ENCODE measurements around the gene CTIF. TPM values are rescaled to one million over a fixed set of nuclear protein-coding genes. Genes with fewer than 3 reads are reported as not detected.

Gene CTIF
- polyA plus RNA-seq, 1 donor from 2014 or later: 50.2 TPM

DNA sequence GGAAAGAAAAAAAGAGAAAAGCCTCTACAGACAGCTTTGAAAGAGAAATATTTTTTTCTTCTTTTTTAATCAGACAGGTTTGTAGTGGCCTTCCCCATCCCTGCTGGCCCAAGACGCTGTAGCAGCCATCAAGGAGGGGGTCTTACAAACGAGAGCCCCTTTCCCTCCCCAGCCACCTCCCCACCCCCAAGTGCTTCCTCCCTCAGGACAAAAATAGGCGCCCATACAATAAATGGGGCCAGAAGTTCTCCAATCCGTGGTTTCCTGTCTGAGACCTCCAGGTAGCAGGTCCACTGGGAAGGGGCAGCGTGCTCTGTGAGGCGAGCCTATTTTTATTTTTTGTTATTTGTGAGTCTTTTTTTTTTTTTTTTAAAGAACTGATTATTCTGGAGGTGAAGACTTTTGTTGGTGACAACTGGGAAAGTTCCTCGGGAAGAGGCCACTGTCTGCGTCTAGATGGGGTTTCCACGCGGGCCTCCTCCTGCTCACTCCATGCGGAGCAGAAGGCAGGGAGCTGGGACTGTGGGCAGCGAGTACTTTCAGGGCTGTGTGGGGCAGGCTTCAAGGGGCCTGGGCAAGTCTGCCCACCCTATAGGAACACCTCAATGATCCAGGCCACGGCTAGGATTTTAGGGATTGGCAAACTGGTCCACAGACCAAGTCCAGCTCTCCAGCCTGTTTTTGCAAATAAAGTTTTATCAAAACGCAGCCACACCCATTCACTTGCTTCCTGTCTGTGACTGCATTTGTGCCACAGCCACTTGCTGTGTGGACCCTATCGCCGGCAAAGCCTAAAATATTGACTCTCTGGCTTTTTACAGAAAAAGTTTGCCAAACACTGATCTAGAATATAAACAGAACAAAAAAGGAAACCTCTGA is 139.6 kb downstream of the CTIF start:
- no peak overlapping the region for H3K27ac ChIP-seq (ENCODE audit: low read length)
- no peaks in the 10 kb centered on the region for H4K20me1 ChIP-seq (ENCODE audit: insufficient read depth)
- H3K9ac ChIP-seq (ENCODE audit: low read length): no peak overlapping the region

DNA sequence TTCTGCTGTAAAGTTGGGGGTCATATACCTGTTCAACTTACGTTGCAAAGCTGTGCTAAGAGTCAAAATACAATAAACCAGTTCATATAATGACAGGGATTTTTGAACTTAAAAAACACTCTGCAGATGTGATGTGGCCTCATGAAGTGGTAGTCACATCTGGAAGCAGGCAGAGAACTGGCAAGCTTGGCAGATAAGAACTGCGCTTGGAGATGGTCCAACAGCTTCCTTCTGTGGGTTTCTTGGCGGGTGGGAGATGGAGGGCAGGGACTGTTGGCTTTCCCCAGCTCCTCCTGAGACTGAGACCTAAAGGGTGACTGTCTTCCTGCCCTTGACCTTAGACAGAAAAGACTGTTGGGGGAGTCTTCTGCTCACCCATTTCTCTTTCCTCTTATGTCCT is 140.4 kb downstream of the CTIF start:
- Histone ChIP-seq H2AFZ (ENCODE audit: low read depth, low read length) (no peak overlapping the region), H3K4me2 (ENCODE audit: low read length) (no peak overlapping the region), H3K9me2 (ENCODE audit: insufficient read depth, low read length) (no peaks in the 10 kb centered on the region), H3K27ac (ENCODE audit: low read length) (no peak overlapping the region), H3K9me3 (ENCODE audit: low read length) (no peaks in the 10 kb centered on the region), H3K36me3 (ENCODE audit: insufficient read depth, low read length) (no peaks in the 10 kb centered on the region), H3K79me2 (replicated peaks; ENCODE audit: insufficient read depth, low read length) (no peaks in the 10 kb centered on the region), H3K27me3 (ENCODE audit: insufficient read depth, low read depth, low read length) (no peaks in the 10 kb centered on the region), H3K4me3 (ENCODE audit: low read length) (no peak overlapping the region), H3K9ac (ENCODE audit: low read length) (no peak overlapping the region), H4K20me1 (ENCODE audit: insufficient read depth) (no peaks in the 10 kb centered on the region), H3F3A (ENCODE audit: insufficient read depth, low read length, poor library complexity, severe bottlenecking) (no peaks in the 10 kb centered on the region)
- TF ChIP-seq, protein P1, sequence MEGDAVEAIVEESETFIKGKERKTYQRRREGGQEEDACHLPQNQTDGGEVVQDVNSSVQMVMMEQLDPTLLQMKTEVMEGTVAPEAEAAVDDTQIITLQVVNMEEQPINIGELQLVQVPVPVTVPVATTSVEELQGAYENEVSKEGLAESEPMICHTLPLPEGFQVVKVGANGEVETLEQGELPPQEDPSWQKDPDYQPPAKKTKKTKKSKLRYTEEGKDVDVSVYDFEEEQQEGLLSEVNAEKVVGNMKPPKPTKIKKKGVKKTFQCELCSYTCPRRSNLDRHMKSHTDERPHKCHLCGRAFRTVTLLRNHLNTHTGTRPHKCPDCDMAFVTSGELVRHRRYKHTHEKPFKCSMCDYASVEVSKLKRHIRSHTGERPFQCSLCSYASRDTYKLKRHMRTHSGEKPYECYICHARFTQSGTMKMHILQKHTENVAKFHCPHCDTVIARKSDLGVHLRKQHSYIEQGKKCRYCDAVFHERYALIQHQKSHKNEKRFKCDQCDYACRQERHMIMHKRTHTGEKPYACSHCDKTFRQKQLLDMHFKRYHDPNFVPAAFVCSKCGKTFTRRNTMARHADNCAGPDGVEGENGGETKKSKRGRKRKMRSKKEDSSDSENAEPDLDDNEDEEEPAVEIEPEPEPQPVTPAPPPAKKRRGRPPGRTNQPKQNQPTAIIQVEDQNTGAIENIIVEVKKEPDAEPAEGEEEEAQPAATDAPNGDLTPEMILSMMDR (IDR thresholded peaks at IDR 0.05; ENCODE audit: poor library complexity, severe bottlenecking): no peak
- no peak for TF ChIP-seq MXI1 (conservative IDR thresholded peaks at IDR 0.05; ENCODE audit: poor library complexity, severe bottlenecking)
- no peak for TF ChIP-seq POLR2AphosphoS5 (IDR thresholded peaks at IDR 0.05)
- no peak for TF ChIP-seq TAF1 (IDR thresholded peaks at IDR 0.05; ENCODE audit: low read depth)
- TF ChIP-seq, protein P2, sequence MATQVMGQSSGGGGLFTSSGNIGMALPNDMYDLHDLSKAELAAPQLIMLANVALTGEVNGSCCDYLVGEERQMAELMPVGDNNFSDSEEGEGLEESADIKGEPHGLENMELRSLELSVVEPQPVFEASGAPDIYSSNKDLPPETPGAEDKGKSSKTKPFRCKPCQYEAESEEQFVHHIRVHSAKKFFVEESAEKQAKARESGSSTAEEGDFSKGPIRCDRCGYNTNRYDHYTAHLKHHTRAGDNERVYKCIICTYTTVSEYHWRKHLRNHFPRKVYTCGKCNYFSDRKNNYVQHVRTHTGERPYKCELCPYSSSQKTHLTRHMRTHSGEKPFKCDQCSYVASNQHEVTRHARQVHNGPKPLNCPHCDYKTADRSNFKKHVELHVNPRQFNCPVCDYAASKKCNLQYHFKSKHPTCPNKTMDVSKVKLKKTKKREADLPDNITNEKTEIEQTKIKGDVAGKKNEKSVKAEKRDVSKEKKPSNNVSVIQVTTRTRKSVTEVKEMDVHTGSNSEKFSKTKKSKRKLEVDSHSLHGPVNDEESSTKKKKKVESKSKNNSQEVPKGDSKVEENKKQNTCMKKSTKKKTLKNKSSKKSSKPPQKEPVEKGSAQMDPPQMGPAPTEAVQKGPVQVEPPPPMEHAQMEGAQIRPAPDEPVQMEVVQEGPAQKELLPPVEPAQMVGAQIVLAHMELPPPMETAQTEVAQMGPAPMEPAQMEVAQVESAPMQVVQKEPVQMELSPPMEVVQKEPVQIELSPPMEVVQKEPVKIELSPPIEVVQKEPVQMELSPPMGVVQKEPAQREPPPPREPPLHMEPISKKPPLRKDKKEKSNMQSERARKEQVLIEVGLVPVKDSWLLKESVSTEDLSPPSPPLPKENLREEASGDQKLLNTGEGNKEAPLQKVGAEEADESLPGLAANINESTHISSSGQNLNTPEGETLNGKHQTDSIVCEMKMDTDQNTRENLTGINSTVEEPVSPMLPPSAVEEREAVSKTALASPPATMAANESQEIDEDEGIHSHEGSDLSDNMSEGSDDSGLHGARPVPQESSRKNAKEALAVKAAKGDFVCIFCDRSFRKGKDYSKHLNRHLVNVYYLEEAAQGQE (IDR thresholded peaks at IDR 0.05; ENCODE audit: borderline replicate concordance): no peak
- no peak for TF ChIP-seq EP300 (conservative IDR thresholded peaks at IDR 0.05; ENCODE audit: poor library complexity, severe bottlenecking)
- TF ChIP-seq RAD21 (conservative IDR thresholded peaks at IDR 0.05): no peak
- TF ChIP-seq SMC3 (conservative IDR thresholded peaks at IDR 0.05; ENCODE audit: poor library complexity): no peak
- no peak for TF ChIP-seq EZH2 (IDR thresholded peaks at IDR 0.05; ENCODE audit: borderline replicate concordance, insufficient read depth, low read length, poor library complexity, severe bottlenecking)

More for the DNA sequence above, 139.6 kb downstream of the CTIF start:
- TF ChIP-seq MXI1 (conservative IDR thresholded peaks at IDR 0.05; ENCODE audit: poor library complexity, severe bottlenecking) (no peak), POLR2AphosphoS5 (IDR thresholded peaks at IDR 0.05) (no peak), TAF1 (IDR thresholded peaks at IDR 0.05; ENCODE audit: low read depth) (no peak), EP300 (conservative IDR thresholded peaks at IDR 0.05; ENCODE audit: poor library complexity, severe bottlenecking) (no peak), RAD21 (conservative IDR thresholded peaks at IDR 0.05) (no peak), SMC3 (conservative IDR thresholded peaks at IDR 0.05; ENCODE audit: poor library complexity) (no peak), EZH2 (IDR thresholded peaks at IDR 0.05; ENCODE audit: borderline replicate concordance, insufficient read depth, low read length, poor library complexity, severe bottlenecking) (no peak)
- TF ChIP-seq, protein P2 (IDR thresholded peaks at IDR 0.05; ENCODE audit: borderline replicate concordance): no peak
- TF ChIP-seq, protein P1 (IDR thresholded peaks at IDR 0.05; ENCODE audit: poor library complexity, severe bottlenecking): no peak
- Histone ChIP-seq H3K27me3 (ENCODE audit: insufficient read depth, low read depth, low read length) (no peaks in the 10 kb centered on the region), H3K4me3 (ENCODE audit: low read length) (no peak overlapping the region), H3K9me2 (ENCODE audit: insufficient read depth, low read length) (no peaks in the 10 kb centered on the region), H2AFZ (ENCODE audit: low read depth, low read length) (no peak overlapping the region), H3K36me3 (ENCODE audit: insufficient read depth, low read length) (no peaks in the 10 kb centered on the region), H3K9me3 (ENCODE audit: low read length) (no peaks in the 10 kb centered on the region), H3F3A (ENCODE audit: insufficient read depth, low read length, poor library complexity, severe bottlenecking) (no peaks in the 10 kb centered on the region), H3K4me2 (ENCODE audit: low read length) (no peak overlapping the region), H3K79me2 (replicated peaks; ENCODE audit: insufficient read depth, low read length) (no peaks in the 10 kb centered on the region)

Data from neural cell (in vitro differentiated cells).